ENCODE data around the gene ZNF579. TPM values are rescaled to one million over a fixed set of nuclear protein-coding genes. Genes with fewer than 3 reads are reported as not detected.

ZNF579 gene
- total RNA-seq, 4 donors from 2014 or later, result 4.2 to 5.1 (median 4.6) TPM

DNA sequence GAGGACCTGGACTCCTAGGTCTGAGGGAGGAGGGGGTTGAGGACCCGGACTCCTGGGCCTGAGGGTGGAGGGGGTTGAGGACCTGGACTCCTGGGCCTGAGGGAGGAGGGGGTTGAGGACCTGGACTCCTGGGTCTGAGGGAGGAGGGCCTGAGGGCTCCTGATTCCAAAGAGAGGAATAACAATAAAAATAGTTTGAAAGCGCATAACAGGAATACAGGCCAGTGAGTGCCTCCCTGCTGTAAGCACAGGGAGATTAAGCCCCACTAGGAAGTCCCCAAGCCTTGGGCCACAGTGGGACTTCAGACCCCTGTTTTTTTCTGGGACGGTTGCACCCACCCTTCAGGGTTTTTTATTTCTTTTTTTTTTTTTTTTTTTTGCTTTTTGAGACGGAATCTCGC lies 42.5 kb downstream of the ZNF579 start:
- TF ChIP-seq, protein P1, sequence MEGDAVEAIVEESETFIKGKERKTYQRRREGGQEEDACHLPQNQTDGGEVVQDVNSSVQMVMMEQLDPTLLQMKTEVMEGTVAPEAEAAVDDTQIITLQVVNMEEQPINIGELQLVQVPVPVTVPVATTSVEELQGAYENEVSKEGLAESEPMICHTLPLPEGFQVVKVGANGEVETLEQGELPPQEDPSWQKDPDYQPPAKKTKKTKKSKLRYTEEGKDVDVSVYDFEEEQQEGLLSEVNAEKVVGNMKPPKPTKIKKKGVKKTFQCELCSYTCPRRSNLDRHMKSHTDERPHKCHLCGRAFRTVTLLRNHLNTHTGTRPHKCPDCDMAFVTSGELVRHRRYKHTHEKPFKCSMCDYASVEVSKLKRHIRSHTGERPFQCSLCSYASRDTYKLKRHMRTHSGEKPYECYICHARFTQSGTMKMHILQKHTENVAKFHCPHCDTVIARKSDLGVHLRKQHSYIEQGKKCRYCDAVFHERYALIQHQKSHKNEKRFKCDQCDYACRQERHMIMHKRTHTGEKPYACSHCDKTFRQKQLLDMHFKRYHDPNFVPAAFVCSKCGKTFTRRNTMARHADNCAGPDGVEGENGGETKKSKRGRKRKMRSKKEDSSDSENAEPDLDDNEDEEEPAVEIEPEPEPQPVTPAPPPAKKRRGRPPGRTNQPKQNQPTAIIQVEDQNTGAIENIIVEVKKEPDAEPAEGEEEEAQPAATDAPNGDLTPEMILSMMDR (IDR thresholded peaks at IDR 0.05), result no peak
- no peak for TF ChIP-seq POLR2A (IDR thresholded peaks at IDR 0.05)
- WGBS, 2 donors, result 79 to 80% methylated on average over 5 of the region's 5 CpGs
- DNase-seq (ENCODE audit: low spot score in 2 of 2), result no peak
- intact Hi-C loops (cut with DNase I; ENCODE audit: low total_unique reads), result no loop called here
- H3K4me3 ChIP-seq (ENCODE audit: low read depth, poor library complexity, severe bottlenecking), result no peak overlapping the region

DNA sequence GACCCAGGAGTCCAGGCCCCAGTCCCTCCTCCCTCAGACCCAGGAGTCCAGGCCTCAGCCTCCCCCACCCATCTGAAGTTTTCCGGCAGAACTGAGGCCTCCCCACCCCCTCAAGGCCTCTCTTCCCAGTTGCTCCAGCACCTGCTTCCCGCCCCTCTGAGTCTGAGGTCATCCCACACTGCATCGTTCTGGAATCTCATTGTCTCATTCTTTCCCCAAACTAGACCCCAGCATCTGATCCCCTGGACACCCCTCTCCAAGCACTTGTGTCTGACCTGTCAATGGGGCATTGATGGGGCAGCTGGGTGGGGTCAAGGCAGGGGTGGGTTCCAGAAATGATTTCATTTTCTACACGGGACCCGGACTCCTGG lies 42.9 kb downstream of the ZNF579 start:
- TF ChIP-seq, protein P1 (IDR thresholded peaks at IDR 0.05), result no peak
- no peak for TF ChIP-seq POLR2A (IDR thresholded peaks at IDR 0.05)
- DNase-seq (ENCODE audit: low spot score in 2 of 2), result no peak
- intact Hi-C loops (cut with DNase I; ENCODE audit: low total_unique reads), result no loop called here
- WGBS, 2 donors, result 70 to 74% methylated on average over 5 of the region's 5 CpGs
- no peak overlapping the region for H3K4me3 ChIP-seq (ENCODE audit: low read depth, poor library complexity, severe bottlenecking)

DNA sequence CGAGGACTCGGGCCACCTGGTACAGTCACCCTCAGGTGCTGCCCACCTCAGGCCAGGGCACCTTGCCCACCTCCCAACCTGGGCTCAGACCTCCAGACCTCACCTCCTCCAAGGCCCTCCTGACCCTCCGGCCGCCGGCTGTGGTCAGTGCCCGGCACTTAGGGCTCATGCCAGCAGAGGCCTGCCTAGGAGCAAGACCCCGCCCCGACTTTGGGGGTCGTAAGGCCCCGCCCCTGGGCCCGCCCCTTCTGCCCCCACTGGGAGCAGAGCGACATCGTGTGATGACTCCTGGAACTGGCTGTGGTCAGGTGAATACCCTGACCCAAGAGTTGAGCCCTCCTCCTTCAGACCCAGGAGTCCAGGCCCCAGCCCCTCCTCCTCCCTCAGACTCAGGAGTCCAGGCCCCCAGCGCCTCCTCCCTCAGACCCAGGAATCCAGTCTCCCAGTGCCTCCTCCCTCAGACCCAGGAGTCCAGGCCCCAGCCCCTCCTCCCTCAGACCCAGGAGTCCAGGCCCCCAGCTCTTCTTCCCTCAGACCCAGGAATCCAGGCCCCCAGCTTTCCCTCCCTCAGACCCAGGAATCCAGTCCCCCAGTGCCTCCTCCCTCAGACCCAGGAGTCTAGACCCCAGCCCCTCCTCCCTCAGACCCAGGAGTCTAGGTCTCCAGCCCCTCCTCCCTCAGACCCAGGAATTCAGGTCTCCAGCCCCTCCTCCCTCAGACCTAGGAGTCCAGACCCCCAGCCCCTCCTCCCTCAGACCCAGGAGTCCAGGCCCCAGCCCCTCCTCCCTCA lies 43.5 kb downstream of the ZNF579 start, which contains the start of gene SBK2:
Gene SBK2 (minus strand): TSS at position 183 of the 790 bp plus-strand sequence. CDS start 839 bp downstream, outside the sequence.
- WGBS, 2 donors, result 30 to 77% methylated on average over 3 to 14 of the region's 14 CpGs
- TF ChIP-seq POLR2A (IDR thresholded peaks at IDR 0.05), result no peak
- TF ChIP-seq, protein P1 (IDR thresholded peaks at IDR 0.05), result no peak
- DNase-seq (ENCODE audit: low spot score in 2 of 2), result no peak
- no peak within 1 kb of the TSS for H3K4me3 ChIP-seq (ENCODE audit: low read depth, poor library complexity, severe bottlenecking)
- intact Hi-C loops (cut with DNase I; ENCODE audit: low total_unique reads), result no loop called here

DNA sequence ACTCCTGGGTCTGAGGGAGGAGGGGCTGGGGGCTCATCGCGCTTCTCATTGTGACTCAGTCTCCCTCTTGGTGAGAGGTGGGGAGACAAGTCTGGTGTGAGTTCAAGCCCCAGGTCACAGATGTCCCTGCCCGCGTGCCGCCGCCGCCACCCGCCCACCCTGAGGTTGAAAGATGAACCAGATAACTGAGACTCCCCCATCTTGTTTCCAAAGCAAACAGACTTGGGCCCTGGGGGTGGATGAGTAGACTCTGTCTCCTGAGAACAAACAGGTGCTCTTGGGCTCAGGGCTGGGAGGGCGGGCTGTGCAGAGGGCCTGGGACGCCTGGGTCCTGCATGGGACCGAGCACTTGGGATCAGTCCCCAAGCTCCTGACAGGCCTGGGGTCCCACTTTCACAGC lies 44.3 kb downstream of the ZNF579 start:
- no peak for TF ChIP-seq POLR2A (IDR thresholded peaks at IDR 0.05)
- TF ChIP-seq, protein P1 (IDR thresholded peaks at IDR 0.05), result no peak
- H3K4me3 ChIP-seq (ENCODE audit: low read depth, poor library complexity, severe bottlenecking), result no peak overlapping the region
- intact Hi-C loops (cut with DNase I; ENCODE audit: low total_unique reads), result no loop called here
- WGBS, 2 donors, result 87 to 89% methylated on average over 10 to 11 of the region's 11 CpGs
- DNase-seq (ENCODE audit: low spot score in 2 of 2), result no peak

DNA sequence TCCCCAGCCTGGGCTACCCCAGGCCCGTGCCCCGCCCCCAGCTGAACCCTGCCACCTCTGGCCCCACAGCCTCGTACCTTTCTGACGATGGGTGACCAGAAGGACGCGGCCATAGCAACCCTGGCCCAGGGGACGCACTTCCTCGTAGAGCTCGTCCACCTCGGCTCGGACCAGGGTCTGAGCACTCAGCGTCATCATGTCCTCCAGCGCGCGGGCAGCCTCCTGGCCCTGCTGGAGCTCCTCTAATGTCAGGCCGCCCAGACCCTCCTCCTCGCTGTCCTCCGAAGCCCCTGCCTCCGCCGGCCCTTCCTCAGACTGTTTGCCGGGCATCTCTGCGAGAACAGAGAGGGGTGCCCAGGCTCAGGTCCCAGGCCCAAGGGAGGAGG lies 44.7 kb downstream of the ZNF579 start:
- H3K4me3 ChIP-seq (ENCODE audit: low read depth, poor library complexity, severe bottlenecking), result no peak overlapping the region
- intact Hi-C loops (cut with DNase I; ENCODE audit: low total_unique reads), result no loop called here
- DNase-seq (ENCODE audit: low spot score in 2 of 2), result no peak
- WGBS, 2 donors, result 87 to 89% methylated on average over 22 of the region's 22 CpGs
- TF ChIP-seq, protein P1 (IDR thresholded peaks at IDR 0.05), result no peak
- TF ChIP-seq POLR2A (IDR thresholded peaks at IDR 0.05), result no peak
